ENCODE data around the gene RAD51AP1. TPM values are rescaled to one million over a fixed set of nuclear protein-coding genes. Genes with fewer than 3 reads are reported as not detected.

The RAD51AP1 gene
- polyA plus RNA-seq, 1 donor (not counting 4 experiments of a cell fraction or from before 2014, with no cell fraction given), result 13.0 TPM

DNA sequence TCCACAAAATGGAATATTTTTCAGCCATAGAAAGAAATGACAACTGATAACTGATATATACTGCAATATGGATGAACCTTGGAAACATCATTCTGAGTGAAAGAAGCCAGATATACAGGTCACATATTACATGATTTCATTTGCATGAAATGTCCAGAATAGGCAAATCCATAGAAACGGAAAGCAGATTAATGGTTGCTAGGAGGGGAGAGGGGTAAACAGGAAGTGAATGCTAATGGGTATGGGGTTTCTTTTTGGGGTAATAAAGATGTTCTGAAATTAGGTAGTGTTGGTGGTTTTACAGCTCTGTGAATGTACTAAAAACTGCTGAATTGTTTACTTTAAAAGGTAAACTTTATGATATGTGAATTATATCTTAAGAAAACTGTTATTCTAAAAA, 6.5 kb downstream of the RAD51AP1 start:
- no peaks in the 10 kb centered on the region for H3K9me1 ChIP-seq (ENCODE audit: control insufficient read depth, extremely low read depth, insufficient read depth, low read length)
- H3K27ac ChIP-seq (ENCODE audit: control insufficient read depth, insufficient read depth, low read length), result no peak overlapping the region
- H2AFZ ChIP-seq (ENCODE audit: control insufficient read depth, low read length), result no peak overlapping the region
- no peak overlapping the region for H3K4me2 ChIP-seq (ENCODE audit: control insufficient read depth, extremely low read depth, insufficient read depth, low read depth, low read length)
- H3K4me3 ChIP-seq (ENCODE audit: control insufficient read depth in 2 of 3, extremely low read depth in 1 of 3, insufficient read depth in 2 of 3, low read depth in 1 of 3, low read length in 3 of 3), result no peak overlapping the region
- TF ChIP-seq EZH2 (IDR thresholded peaks at IDR 0.05; ENCODE audit: low read length), result no peak
- TF ChIP-seq, protein P1, sequence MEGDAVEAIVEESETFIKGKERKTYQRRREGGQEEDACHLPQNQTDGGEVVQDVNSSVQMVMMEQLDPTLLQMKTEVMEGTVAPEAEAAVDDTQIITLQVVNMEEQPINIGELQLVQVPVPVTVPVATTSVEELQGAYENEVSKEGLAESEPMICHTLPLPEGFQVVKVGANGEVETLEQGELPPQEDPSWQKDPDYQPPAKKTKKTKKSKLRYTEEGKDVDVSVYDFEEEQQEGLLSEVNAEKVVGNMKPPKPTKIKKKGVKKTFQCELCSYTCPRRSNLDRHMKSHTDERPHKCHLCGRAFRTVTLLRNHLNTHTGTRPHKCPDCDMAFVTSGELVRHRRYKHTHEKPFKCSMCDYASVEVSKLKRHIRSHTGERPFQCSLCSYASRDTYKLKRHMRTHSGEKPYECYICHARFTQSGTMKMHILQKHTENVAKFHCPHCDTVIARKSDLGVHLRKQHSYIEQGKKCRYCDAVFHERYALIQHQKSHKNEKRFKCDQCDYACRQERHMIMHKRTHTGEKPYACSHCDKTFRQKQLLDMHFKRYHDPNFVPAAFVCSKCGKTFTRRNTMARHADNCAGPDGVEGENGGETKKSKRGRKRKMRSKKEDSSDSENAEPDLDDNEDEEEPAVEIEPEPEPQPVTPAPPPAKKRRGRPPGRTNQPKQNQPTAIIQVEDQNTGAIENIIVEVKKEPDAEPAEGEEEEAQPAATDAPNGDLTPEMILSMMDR (optimal IDR thresholded peaks at IDR 0.05 in 1 of 3, IDR thresholded peaks at IDR 0.05 in 1 of 3, conservative IDR thresholded peaks at IDR 0.05 in 1 of 3; ENCODE audit: extremely low read depth in 1 of 3, insufficient read depth in 2 of 3, low read length in 3 of 3), result no peak
- FAIRE-seq (no peak), DNase-seq (ENCODE audit: low read depth, low spot score) (no peak)
- no peaks in the 10 kb centered on the region for H3K9me3 ChIP-seq (ENCODE audit: control insufficient read depth, low read depth, low read length)
- H4K20me1 ChIP-seq (ENCODE audit: control insufficient read depth, extremely low read depth, insufficient read depth, low read length), result no peaks in the 10 kb centered on the region
- no peaks in the 10 kb centered on the region for H3K27me3 ChIP-seq (ENCODE audit: control insufficient read depth, extremely low read depth, insufficient read depth, low read length)
- H3K79me2 ChIP-seq (ENCODE audit: control insufficient read depth, insufficient read depth, low read length), result peaks cover 4% of the 10 kb centered on the region
- dilution Hi-C loops (cut with MboI; ENCODE audit: extremely low pct_ligation_motif_present, low sequenced_read_pairs), result no loop called here
- no peaks in the 10 kb centered on the region for H3K36me3 ChIP-seq (ENCODE audit: control insufficient read depth in 2 of 2, extremely low read depth in 1 of 2, insufficient read depth in 2 of 2, low read length in 2 of 2)
- H3K4me1 ChIP-seq (ENCODE audit: control insufficient read depth, extremely low read depth, insufficient read depth, low read length), result no peaks in the 10 kb centered on the region
- no peak overlapping the region for H3K9ac ChIP-seq (ENCODE audit: control insufficient read depth, extremely low read depth, insufficient read depth, low read length)

DNA sequence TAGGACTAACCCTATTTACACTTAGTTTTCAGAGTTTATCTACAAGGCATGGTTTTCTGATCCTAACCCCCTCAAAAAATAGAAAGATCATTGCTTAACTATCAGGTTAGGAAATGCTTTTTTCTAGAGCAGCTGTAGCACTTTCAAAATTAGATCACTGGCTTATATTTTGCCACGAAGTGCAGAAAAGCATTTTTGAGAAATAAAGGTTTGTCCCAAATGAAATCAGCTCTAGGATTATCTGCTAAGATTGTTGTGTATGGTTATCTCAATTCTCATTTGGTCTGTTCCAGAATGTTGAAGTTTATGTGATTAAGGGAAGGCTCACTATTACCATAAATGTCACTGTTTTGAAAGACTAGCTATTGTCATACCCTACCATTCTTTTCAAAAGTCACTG, 13.5 kb downstream of the RAD51AP1 start:
- H3K27ac ChIP-seq (ENCODE audit: control insufficient read depth, insufficient read depth, low read length), result no peak overlapping the region
- H3K9ac ChIP-seq (ENCODE audit: control insufficient read depth, extremely low read depth, insufficient read depth, low read length), result no peak overlapping the region
- no peaks in the 10 kb centered on the region for H3K9me3 ChIP-seq (ENCODE audit: control insufficient read depth, low read depth, low read length)
- no peaks in the 10 kb centered on the region for H4K20me1 ChIP-seq (ENCODE audit: control insufficient read depth, extremely low read depth, insufficient read depth, low read length)
- FAIRE-seq (no peak), DNase-seq (ENCODE audit: low read depth, low spot score) (no peak)
- H3K9me1 ChIP-seq (ENCODE audit: control insufficient read depth, extremely low read depth, insufficient read depth, low read length), result no peaks in the 10 kb centered on the region
- H3K79me2 ChIP-seq (ENCODE audit: control insufficient read depth, insufficient read depth, low read length), result no peaks in the 10 kb centered on the region
- H3K36me3 ChIP-seq (ENCODE audit: control insufficient read depth in 2 of 2, extremely low read depth in 1 of 2, insufficient read depth in 2 of 2, low read length in 2 of 2), result peaks cover 0 to 6% of the 10 kb centered on the region in 2 experiments
- dilution Hi-C loops (cut with MboI; ENCODE audit: extremely low pct_ligation_motif_present, low sequenced_read_pairs), result no loop called here
- no peak for TF ChIP-seq EZH2 (IDR thresholded peaks at IDR 0.05; ENCODE audit: low read length)
- TF ChIP-seq, protein P1 (optimal IDR thresholded peaks at IDR 0.05 in 1 of 3, IDR thresholded peaks at IDR 0.05 in 1 of 3, conservative IDR thresholded peaks at IDR 0.05 in 1 of 3; ENCODE audit: extremely low read depth in 1 of 3, insufficient read depth in 2 of 3, low read length in 3 of 3), result no peak
- no peaks in the 10 kb centered on the region for H3K27me3 ChIP-seq (ENCODE audit: control insufficient read depth, extremely low read depth, insufficient read depth, low read length)
- no peak overlapping the region for H3K4me3 ChIP-seq (ENCODE audit: control insufficient read depth in 2 of 3, extremely low read depth in 1 of 3, insufficient read depth in 2 of 3, low read depth in 1 of 3, low read length in 3 of 3)
- no peaks in the 10 kb centered on the region for H3K4me1 ChIP-seq (ENCODE audit: control insufficient read depth, extremely low read depth, insufficient read depth, low read length)
- no peak overlapping the region for H2AFZ ChIP-seq (ENCODE audit: control insufficient read depth, low read length)
- H3K4me2 ChIP-seq (ENCODE audit: control insufficient read depth, extremely low read depth, insufficient read depth, low read depth, low read length), result no peak overlapping the region
